Spleen (tissue), 7 donors: Measurements from ENCODE around the gene ERC2.

Experiments used
- POLR2A ChIP-seq, 3 donors: fragments of 450-650 bp; IDR thresholded peaks; one replicate each; pipeline ENCODE4 v1.5.1; 2017; ENCODE audit warnings: antibody characterized with exemption in 3 of 3, mild to moderate bottlenecking in 1 of 3
- TF ChIP-seq, protein P1 (sequence below), 11 experiments: fragments of 200-600 bp in 7 of 11; fragments of 450-650 bp in 4 of 11; sonication (generic) in 4 of 11; IDR thresholded peaks in 8 of 11; conservative IDR thresholded peaks in 3 of 11; 1 replicate in 7 of 11; 2 replicates in 4 of 11; pipeline versions ENCODE4 v1.4.0 to v1.8.0; 2016 to 2021; ENCODE audit warnings: antibody characterized with exemption in 11 of 11, inconsistent platforms in 4 of 11, mild to moderate bottlenecking in 1 of 11
- donor health status: DM: no; HTN: no; CAD: no; lungs with moderate emphysema.
- donor health status: DM: no; HTN: no; CAD: no.
- donor health status: DM: no; HTN: no; CAD: no.

DNA sequence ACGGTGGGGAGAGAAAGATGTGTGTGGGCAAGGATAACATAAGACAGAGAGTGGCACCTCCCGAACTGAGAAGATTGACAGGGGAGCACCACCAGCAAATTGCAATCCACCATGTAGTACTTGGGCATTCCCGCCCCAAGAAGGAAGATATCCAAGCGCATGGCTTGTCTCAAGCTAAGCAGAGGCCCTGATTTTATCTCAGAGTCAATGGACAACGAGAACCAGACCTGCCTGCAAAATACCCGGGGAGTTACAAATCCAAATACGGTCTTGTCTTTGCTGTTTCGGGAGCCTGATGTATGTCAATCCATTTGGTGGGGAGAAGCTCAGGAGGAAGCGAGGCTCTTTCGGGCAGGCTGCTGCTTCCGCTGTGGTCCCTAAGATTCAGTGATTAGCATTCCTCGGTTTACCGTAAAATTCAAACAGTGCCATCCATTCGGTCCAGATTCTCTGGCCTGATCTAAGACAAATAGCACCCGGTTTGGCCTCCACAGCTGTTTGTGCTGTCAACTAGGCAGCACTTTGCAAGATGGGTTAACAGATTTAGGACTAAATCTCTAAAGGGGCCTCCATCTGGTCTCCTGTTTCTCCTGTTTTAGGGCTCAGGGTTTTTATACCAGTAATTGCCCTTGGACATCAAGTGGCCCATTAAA lies 883.4 kb downstream of the ERC2 start:
- TF ChIP-seq, protein P1, sequence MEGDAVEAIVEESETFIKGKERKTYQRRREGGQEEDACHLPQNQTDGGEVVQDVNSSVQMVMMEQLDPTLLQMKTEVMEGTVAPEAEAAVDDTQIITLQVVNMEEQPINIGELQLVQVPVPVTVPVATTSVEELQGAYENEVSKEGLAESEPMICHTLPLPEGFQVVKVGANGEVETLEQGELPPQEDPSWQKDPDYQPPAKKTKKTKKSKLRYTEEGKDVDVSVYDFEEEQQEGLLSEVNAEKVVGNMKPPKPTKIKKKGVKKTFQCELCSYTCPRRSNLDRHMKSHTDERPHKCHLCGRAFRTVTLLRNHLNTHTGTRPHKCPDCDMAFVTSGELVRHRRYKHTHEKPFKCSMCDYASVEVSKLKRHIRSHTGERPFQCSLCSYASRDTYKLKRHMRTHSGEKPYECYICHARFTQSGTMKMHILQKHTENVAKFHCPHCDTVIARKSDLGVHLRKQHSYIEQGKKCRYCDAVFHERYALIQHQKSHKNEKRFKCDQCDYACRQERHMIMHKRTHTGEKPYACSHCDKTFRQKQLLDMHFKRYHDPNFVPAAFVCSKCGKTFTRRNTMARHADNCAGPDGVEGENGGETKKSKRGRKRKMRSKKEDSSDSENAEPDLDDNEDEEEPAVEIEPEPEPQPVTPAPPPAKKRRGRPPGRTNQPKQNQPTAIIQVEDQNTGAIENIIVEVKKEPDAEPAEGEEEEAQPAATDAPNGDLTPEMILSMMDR (IDR thresholded peaks at IDR 0.05 in 8 of 11, conservative IDR thresholded peaks at IDR 0.05 in 3 of 11): no peak
- TF ChIP-seq POLR2A (IDR thresholded peaks at IDR 0.05): no peak
